BJ (cell line): ENCODE data around the gene P3H2. TPM values are rescaled to one million over a fixed set of nuclear protein-coding genes. Genes with fewer than 3 reads are reported as not detected.
A peak's percentile ranks its signal among the peaks of the same experiment; 100 is the strongest.

ENCODE experiments used
- CTCF ChIA-PET: fragments of 350-600 bp; formaldehyde crosslinking; extraction: SDS; loops from one replicate; lab custom pipeline; 2021; ENCODE audit warnings: antibody characterized with exemption, inconsistent platforms; lab: Yijun Ruan, JAX
- POLR2A ChIA-PET: fragments of 300-600 bp; sonication (Branson Sonifier 250); formaldehyde crosslinking; extraction: SDS; loops from one replicate; lab custom pipeline; 2021; ENCODE audit warnings: antibody characterized with exemption; lab: Charles Lee
- DNase-seq: peaks from one replicate; pipeline ENCODE4 v3.0.0-alpha.2; 2011; ENCODE audit warnings: low read depth
- H3K27me3 ChIP-seq: 2 replicates; pipeline ENCODE4 v1.6.0; 2011; ENCODE audit warnings: low read length; ENCODE audit not compliant: control insufficient read depth, insufficient read depth
- H3K36me3 ChIP-seq: 2 replicates; pipeline ENCODE4 v1.5.1; 2011; ENCODE audit warnings: low read length; ENCODE audit not compliant: control insufficient read depth, insufficient read depth
- H3K4me3 ChIP-seq: 2 replicates; pipeline ENCODE4 v1.5.1; 2011; ENCODE audit warnings: low read depth, mild to moderate bottlenecking, control low read depth, low read length
- CTCF ChIP-seq: IDR thresholded peaks from 2 replicates; pipeline ENCODE4 v1.5.1; 2011; ENCODE audit warnings: low read depth, mild to moderate bottlenecking, control low read depth, inconsistent platforms, low read length, moderate library complexity; ENCODE audit not compliant: insufficient read depth
- polyA plus RNA-seq: library from polyadenylated mRNA; depleted of rRNA; stranded (reverse); fragments of >200 nt; gene quantifications from 2 replicates; pipeline ENCODE4 v1.2.3, GENCODE V29; 2011

Gene P3H2
- polyA plus RNA-seq, 1 experiment: 13.5 TPM

- Histone ChIP-seq H3K4me3 (no peak overlapping the region), H3K27me3 (no peaks in the 10 kb centered on the region), H3K36me3 (no peaks in the 10 kb centered on the region)
- DNase-seq: no peak
- CTCF ChIA-PET: interaction anchor here (0.5 to 2.5 kb wide), 27 partner anchors 9 to 447 kb away, joined by 3 to 11 read pairs (median 4); partner anchors contain the start of gene CLDN1
- POLR2A ChIA-PET: no interaction called here
- TF ChIP-seq CTCF: peak; percentile 72
These were observed 153.3 kb downstream of the P3H2 start for GRCh38 chr3:189967254-189967865.

- ChIA-PET CTCF (interaction anchor here (0.5 to 2.5 kb wide), 22 partner anchors 9 to 448 kb away, joined by 3 to 11 read pairs (median 4); partner anchors contain the start of gene CLDN1), POLR2A (no interaction called here)
These were observed 153.9 kb downstream of the P3H2 start for GRCh38 chr3:189966843-189967242.

GRCh38 chr3:189964623-189965332 lies 155.9 kb downstream of the P3H2 start:
- Histone ChIP-seq H3K36me3 (no peaks in the 10 kb centered on the region), H3K27me3 (no peaks in the 10 kb centered on the region), H3K4me3 (no peak overlapping the region)
- DNase-seq: no peak
- TF ChIP-seq CTCF: no peak
- CTCF ChIA-PET: interaction anchor here (0.6 to 2.3 kb wide), 8 partner anchors 18 to 478 kb away, joined by 3 to 8 read pairs (median 4); partner anchors contain the start of gene CLDN1
- POLR2A ChIA-PET: no interaction called here

More at GRCh38 chr3:189966843-189967242, 153.9 kb downstream of the P3H2 start:
- Histone ChIP-seq H3K4me3 (no peak overlapping the region), H3K36me3 (no peaks in the 10 kb centered on the region), H3K27me3 (no peaks in the 10 kb centered on the region)
- no peak for DNase-seq
- no peak for TF ChIP-seq CTCF

- Histone ChIP-seq H3K4me3 (no peak overlapping the region), H3K27me3 (no peaks in the 10 kb centered on the region), H3K36me3 (no peaks in the 10 kb centered on the region)
- CTCF ChIA-PET: interaction anchor here (1.0 to 4.5 kb wide), 19 partner anchors 12 to 736 kb away, joined by 3 to 46 read pairs (median 7); partner anchors contain the start of genes CLDN1 and P3H2
- POLR2A ChIA-PET: no interaction called here
- DNase-seq: no peak
- TF ChIP-seq CTCF: no peak
These were observed 158.2 kb downstream of the P3H2 start for GRCh38 chr3:189962466-189962865.
